Measurements from ENCODE around the gene FGF9.

FGF9 gene

GRCh38 chr13:21741396-21741979 is 70.6 kb downstream of the FGF9 start:
- DNase-seq = no peak
- in situ Hi-C loops (cut with HindIII; ENCODE audit: low pct_ligation_motif_present, low pct_unique_long_range_greater_than_20kb, low sequenced_read_pairs) = no loop called here

- no peak for DNase-seq
- in situ Hi-C loops (cut with HindIII; ENCODE audit: low pct_ligation_motif_present, low pct_unique_long_range_greater_than_20kb, low sequenced_read_pairs) = no loop called here
Observed at GRCh38 chr13:21742096-21742495, 71.2 kb downstream of the FGF9 start.

GRCh38 chr13:21744149-21744548 is 73.3 kb downstream of the FGF9 start:
- in situ Hi-C loops (cut with HindIII; ENCODE audit: low pct_ligation_motif_present, low pct_unique_long_range_greater_than_20kb, low sequenced_read_pairs) = no loop called here
- no peak for DNase-seq

- in situ Hi-C loops (cut with HindIII; ENCODE audit: low pct_ligation_motif_present, low pct_unique_long_range_greater_than_20kb, low sequenced_read_pairs) = no loop called here
- DNase-seq = no peak
Observed at GRCh38 chr13:21745307-21745706, 74.4 kb downstream of the FGF9 start.

- DNase-seq = no peak
- in situ Hi-C loops (cut with HindIII; ENCODE audit: low pct_ligation_motif_present, low pct_unique_long_range_greater_than_20kb, low sequenced_read_pairs) = no loop called here
Observed at GRCh38 chr13:21747456-21747855, 76.6 kb downstream of the FGF9 start.

- DNase-seq = no peak
- in situ Hi-C loops (cut with HindIII; ENCODE audit: low pct_ligation_motif_present, low pct_unique_long_range_greater_than_20kb, low sequenced_read_pairs) = no loop called here
Observed at GRCh38 chr13:21748166-21748565, 77.3 kb downstream of the FGF9 start.

GRCh38 chr13:21749410-21749809 is 78.5 kb downstream of the FGF9 start:
- in situ Hi-C loops (cut with HindIII; ENCODE audit: low pct_ligation_motif_present, low pct_unique_long_range_greater_than_20kb, low sequenced_read_pairs) = no loop called here
- no peak for DNase-seq

GRCh38 chr13:21752501-21752900 is 81.6 kb downstream of the FGF9 start:
- no peak for DNase-seq
- in situ Hi-C loops (cut with HindIII; ENCODE audit: low pct_ligation_motif_present, low pct_unique_long_range_greater_than_20kb, low sequenced_read_pairs) = no loop called here

GRCh38 chr13:21753117-21753729 is 82.3 kb downstream of the FGF9 start:
- in situ Hi-C loops (cut with HindIII; ENCODE audit: low pct_ligation_motif_present, low pct_unique_long_range_greater_than_20kb, low sequenced_read_pairs) = no loop called here
- no peak for DNase-seq

Data from ACHN (cell line).